Chondrocyte (in vitro differentiated cells): Measurements from ENCODE around the gene SLC2A2. TPM values are rescaled to one million over a fixed set of nuclear protein-coding genes. Genes with fewer than 3 reads are reported as not detected.

Experiments used
- DNase-seq: peaks from one replicate; pipeline ENCODE4 v3.0.0; 2021; ENCODE audit warnings: mixed read lengths, low spot score
- H3K27ac Mint-ChIP-seq: one replicate; pipeline ENCODE4 v1.8.0; 2021; ENCODE audit warnings: mild to moderate bottlenecking, moderate library complexity, mixed read lengths; ENCODE audit not compliant: unreplicated experiment
- H3K27me3 Mint-ChIP-seq: 2 replicates; pipeline ENCODE4 v1.8.0; 2021; ENCODE audit warnings: low read depth, mixed read lengths
- H3K36me3 Mint-ChIP-seq: 2 replicates; pipeline ENCODE4 v1.8.0; 2021; ENCODE audit warnings: low read depth, mixed read lengths
- H3K4me1 Mint-ChIP-seq: 2 replicates; pipeline ENCODE4 v1.8.0; 2021; ENCODE audit warnings: low read depth, mild to moderate bottlenecking, mixed read lengths
- H3K4me3 Mint-ChIP-seq: one replicate; pipeline ENCODE4 v1.8.0; 2021; ENCODE audit warnings: mild to moderate bottlenecking, moderate library complexity, mixed read lengths; ENCODE audit not compliant: unreplicated experiment
- H3K9me3 Mint-ChIP-seq: 2 replicates; pipeline ENCODE4 v1.8.0; 2021; ENCODE audit warnings: low read depth, mixed read lengths
- long read RNA-seq: library from polyadenylated mRNA; stranded (forward); transcript quantifications from one replicate; pipeline ENCODE4 v2.0.0, GENCODE V29; 2021
- total RNA-seq: library from RNA; stranded (reverse); gene quantifications from 3 replicates; pipeline ENCODE4 v1.2.1, GENCODE V29; 2021
- TF ChIP-seq, protein P1 (sequence below): fragments of 200-600 bp; sonication (generic); IDR thresholded peaks from 2 replicates; pipeline ENCODE4 v1.5.0; 2021; ENCODE audit warnings: antibody characterized with exemption, mild to moderate bottlenecking, moderate library complexity

Gene SLC2A2
- total RNA-seq = not detected in 3 replicates
- long read RNA-seq = 0 reads

DNA sequence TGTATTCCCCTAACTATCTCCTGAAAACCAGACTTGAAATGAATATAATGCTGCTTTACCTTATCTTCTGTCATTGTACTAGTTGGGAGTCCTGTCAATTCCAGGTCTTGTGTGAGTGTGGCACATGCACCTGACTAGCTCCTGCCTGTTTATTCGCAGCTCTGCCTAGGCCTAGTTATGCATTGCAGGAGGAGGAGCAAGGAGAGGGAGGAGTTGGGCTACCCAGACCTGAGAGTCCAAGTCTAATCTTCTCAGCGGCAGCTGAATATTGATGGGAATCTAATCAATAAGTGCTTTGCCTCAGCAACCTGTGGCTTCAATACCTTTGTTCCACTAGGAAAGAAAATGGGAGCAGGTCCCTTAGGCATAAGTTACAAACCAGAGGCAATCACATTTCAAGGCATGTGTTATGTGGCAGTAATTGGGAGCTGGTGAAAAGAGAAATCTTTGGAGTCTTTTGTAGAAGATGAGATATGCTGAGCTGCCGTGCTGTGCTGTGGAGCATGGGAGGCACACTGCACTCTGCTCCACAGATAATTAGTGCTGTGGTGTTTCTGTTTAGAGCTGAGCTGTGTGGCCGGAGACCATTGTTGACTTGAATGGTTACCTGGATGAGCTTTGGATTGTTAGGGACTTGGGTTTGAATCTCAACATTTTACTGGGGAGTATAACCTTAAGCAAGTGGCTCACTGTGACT, at the start of gene SLC2A2:
Gene SLC2A2 (minus strand): TSS at position 124 of the 697 bp plus-strand sequence. CDS start 50 bp downstream, at position 74.
- Mint-ChIP-seq H3K36me3 (no peaks in the 10 kb centered on the region), H3K27me3 (no peaks in the 10 kb centered on the region), H3K27ac (no peak within 1 kb of the TSS), H3K4me3 (no peak within 1 kb of the TSS), H3K9me3 (no peaks in the 10 kb centered on the region), H3K4me1 (no peaks in the 10 kb centered on the region)
- TF ChIP-seq, protein P1, sequence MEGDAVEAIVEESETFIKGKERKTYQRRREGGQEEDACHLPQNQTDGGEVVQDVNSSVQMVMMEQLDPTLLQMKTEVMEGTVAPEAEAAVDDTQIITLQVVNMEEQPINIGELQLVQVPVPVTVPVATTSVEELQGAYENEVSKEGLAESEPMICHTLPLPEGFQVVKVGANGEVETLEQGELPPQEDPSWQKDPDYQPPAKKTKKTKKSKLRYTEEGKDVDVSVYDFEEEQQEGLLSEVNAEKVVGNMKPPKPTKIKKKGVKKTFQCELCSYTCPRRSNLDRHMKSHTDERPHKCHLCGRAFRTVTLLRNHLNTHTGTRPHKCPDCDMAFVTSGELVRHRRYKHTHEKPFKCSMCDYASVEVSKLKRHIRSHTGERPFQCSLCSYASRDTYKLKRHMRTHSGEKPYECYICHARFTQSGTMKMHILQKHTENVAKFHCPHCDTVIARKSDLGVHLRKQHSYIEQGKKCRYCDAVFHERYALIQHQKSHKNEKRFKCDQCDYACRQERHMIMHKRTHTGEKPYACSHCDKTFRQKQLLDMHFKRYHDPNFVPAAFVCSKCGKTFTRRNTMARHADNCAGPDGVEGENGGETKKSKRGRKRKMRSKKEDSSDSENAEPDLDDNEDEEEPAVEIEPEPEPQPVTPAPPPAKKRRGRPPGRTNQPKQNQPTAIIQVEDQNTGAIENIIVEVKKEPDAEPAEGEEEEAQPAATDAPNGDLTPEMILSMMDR = no peak
- DNase-seq = no peak

DNA sequence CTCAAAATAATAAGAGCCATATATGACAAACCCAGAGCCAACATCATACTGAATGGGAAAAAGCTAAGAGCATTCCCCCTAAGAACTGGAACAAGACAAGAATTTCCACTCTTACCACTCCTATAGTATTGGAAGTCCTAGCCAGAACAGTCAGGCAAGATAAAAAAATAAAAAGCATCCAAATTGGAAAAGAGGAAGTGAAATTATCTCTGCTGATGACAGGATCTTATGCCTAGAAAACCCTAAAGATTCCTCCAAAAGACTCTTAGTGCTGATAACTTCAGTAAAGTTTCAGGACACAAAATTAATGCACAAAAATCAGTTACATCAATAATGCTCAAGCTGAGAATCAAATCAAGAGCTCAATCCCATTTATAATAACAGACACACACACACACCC, 45.9 kb upstream of the SLC2A2 start:
- Mint-ChIP-seq H3K36me3 (peaks cover 13% of the 10 kb centered on the region), H3K27me3 (no peaks in the 10 kb centered on the region), H3K4me3 (no peak overlapping the region), H3K4me1 (peaks cover 6% of the 10 kb centered on the region), H3K9me3 (no peaks in the 10 kb centered on the region), H3K27ac (no peak overlapping the region)
- no peak for DNase-seq
- TF ChIP-seq, protein P1 = no peak

- H3K4me3 Mint-ChIP-seq = no peak overlapping the region
- no peak for DNase-seq
- no peaks in the 10 kb centered on the region for H3K27me3 Mint-ChIP-seq
- TF ChIP-seq, protein P1 = no peak
- H3K9me3 Mint-ChIP-seq = no peaks in the 10 kb centered on the region
- H3K4me1 Mint-ChIP-seq = no peaks in the 10 kb centered on the region
- peaks cover 18% of the 10 kb centered on the region for H3K36me3 Mint-ChIP-seq
- no peak overlapping the region for H3K27ac Mint-ChIP-seq
Measured at GRCh38 chr3:171068658-171069057, 42.1 kb upstream of the SLC2A2 start.

DNA sequence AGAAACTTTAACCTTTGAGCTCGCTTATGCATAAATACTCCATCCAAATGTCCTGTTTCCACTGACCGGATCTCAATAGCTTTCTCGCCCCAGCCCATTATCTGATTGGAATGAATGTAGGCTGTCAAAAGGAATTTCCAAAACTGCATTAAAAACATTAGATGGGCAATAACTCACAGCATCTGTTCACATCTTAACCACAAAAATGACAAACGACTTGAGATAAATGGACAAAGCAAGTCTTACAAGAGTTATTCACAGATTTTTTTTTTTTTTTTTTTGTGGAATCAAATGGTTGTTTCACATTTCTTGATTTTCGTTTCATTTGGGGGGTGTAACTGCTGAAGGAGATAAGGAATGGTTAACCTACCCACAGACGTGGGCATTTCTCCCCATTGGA, 39.7 kb upstream of the SLC2A2 start:
- TF ChIP-seq, protein P1 = no peak
- Mint-ChIP-seq H3K27me3 (no peaks in the 10 kb centered on the region), H3K36me3 (peaks cover 25% of the 10 kb centered on the region), H3K9me3 (no peaks in the 10 kb centered on the region), H3K27ac (no peak overlapping the region), H3K4me1 (no peaks in the 10 kb centered on the region), H3K4me3 (no peak overlapping the region)
- DNase-seq = no peak

DNA sequence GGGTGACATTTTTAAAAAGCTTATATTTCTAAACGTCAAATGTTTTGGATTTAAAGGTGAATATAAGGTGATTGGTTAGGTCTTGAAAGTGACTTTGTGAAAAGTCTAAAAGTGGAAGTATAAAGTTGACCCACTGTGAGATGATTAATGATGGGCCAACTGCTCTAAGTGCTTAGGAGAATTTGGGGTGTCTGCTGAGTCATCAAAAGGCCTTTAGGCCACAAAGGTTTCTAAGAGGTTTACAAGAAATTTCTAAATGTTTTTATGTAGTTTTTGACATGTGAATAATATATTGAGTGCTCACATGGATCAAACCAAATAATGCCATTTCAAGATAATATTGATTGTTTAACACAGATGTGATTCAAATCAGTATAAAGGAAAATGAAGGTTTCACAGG, 39.2 kb upstream of the SLC2A2 start:
- TF ChIP-seq, protein P1 = no peak
- DNase-seq = no peak
- Mint-ChIP-seq H3K9me3 (no peaks in the 10 kb centered on the region), H3K4me3 (no peak overlapping the region), H3K4me1 (no peaks in the 10 kb centered on the region), H3K27me3 (no peaks in the 10 kb centered on the region), H3K27ac (no peak overlapping the region), H3K36me3 (peaks cover 25% of the 10 kb centered on the region)
